ENCODE data around the gene EHMT1. TPM values are rescaled to one million over a fixed set of nuclear protein-coding genes. Genes with fewer than 3 reads are reported as not detected.

The EHMT1 gene
- total and polyA plus RNA-seq, 10 of the 15 experiments (the other 5 are each of a cell fraction or from before 2014, with no cell fraction given), result 2.9 to 100 (median 48.1) TPM

DNA sequence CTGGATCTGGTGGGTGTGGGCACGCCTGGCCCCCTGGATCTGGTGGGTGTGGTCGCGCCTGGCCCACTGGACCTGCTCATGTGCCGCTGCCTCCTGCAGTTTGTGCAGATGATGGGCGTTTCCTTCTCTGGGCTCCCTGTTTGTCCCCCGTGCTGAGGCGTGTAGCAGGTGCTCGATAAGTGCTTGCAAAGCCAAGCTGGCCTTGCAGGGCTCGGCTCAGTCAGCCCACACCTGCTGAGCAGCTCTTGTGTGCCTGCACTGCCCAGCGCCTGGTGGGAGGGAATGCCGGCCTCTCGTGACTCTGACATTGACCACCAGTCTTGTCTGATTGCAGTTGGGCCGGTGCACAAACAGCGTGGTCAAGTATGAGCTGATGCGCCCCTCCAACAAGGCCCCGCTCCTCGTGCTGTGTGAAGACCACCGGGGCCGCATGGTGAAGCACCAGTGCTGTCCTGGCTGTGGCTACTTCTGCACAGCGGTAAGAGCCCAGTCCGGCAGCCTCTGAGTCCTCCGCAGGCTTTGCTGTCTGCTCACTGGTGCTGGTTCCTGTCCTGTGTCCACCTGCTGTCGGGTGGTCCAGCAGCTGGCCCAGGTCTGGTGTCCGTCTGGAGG lies 156.1 kb downstream of the EHMT1 start:
- no TSS peak for BruUV-seq (replicated peaks)

DNA sequence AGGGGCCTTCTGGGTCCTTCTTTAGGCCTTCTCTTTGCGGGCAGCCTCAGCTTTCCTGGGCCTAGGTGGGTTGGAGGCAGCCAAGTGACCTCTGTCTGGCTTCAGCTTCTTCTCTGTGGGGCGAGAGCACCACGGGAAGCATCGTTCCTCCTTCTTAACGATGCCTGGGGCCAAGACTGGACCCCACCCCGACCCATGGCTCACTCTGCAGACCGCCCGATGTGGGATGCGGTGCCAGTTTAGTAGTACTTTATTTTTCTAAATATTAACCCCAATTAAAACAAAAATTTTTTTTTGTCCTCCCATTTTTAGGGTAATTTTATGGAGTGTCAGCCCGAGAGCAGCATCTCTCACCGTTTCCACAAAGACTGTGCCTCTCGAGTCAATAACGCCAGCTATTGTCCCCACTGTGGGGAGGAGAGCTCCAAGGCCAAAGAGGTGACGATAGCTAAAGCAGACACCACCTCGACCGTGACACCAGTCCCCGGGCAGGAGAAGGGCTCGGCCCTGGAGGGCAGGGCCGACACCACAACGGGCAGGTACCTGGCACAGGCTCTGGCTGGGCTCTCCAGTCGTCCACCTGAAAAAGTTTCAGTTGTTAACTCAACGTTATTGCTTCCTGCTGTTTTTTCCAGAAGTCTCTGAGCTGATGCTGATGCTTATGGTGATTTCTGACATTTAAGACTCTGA lies 157.6 kb downstream of the EHMT1 start:
- ChIA-PET CTCF (no interaction called here), RAD21 (ENCODE audit: unreplicated experiment) (interaction anchor here (1.0 to 1.2 kb wide), 3 partner anchors 16 to 105 kb away, joined by 3 read pairs; no protein-coding TSS in a partner anchor), SMC1A (ENCODE audit: uncharacterized antibody, unreplicated experiment) (interaction anchor here (0.8 kb wide), 1 partner anchor 13 kb away, joined by 4 read pairs; no protein-coding TSS in a partner anchor), POLR2A (no interaction called here)
- no peaks in the 10 kb centered on the region for H3K79me2 ChIP-seq (ENCODE audit: control insufficient read depth, insufficient read depth, low read length)
- H3K27me3 ChIP-seq (replicated peaks in 1 of 2; ENCODE audit: control insufficient read depth in 2 of 2, insufficient read depth in 2 of 2, low read length in 1 of 2), result no peaks in the 10 kb centered on the region
- TF ChIP-seq TBL1XR1 (IDR thresholded peaks at IDR 0.05; ENCODE audit: low read depth, low read length) (no peak), TCF12 (IDR thresholded peaks at IDR 0.05; ENCODE audit: low read depth, low read length) (no peak), POLR2A (IDR thresholded peaks at IDR 0.05; ENCODE audit: low read depth, low read length) (0 out of 2 replicates have a peak, but pooled peaks have one; percentile 15), NFYA (IDR thresholded peaks at IDR 0.05; ENCODE audit: borderline replicate concordance, low read depth, low read length) (no peak), DPF2 (IDR thresholded peaks at IDR 0.05) (no peak), TAF1 (IDR thresholded peaks at IDR 0.05; ENCODE audit: borderline replicate concordance, low read depth, low read length) (no peak)
- H3K4me2 ChIP-seq (ENCODE audit: control insufficient read depth, insufficient read depth), result no peak overlapping the region
- ATAC-seq, result no peak
- peaks cover 27 to 48% of the 10 kb centered on the region in 2 experiments for H3K36me3 ChIP-seq (ENCODE audit: control insufficient read depth in 2 of 2, insufficient read depth in 2 of 2, low read length in 1 of 2)
- H3K9me3 ChIP-seq (replicated peaks; ENCODE audit: control insufficient read depth, insufficient read depth, low read length), result no peaks in the 10 kb centered on the region
- no peaks in the 10 kb centered on the region for H4K20me1 ChIP-seq (ENCODE audit: control insufficient read depth, insufficient read depth)
- WGBS (ENCODE audit: insufficient coverage, insufficient replicate concordance, low lambda C conversion rate, missing lambda C conversion rate), result 89% methylated on average over 22 of the region's 22 CpGs
- H2AFZ ChIP-seq (ENCODE audit: control insufficient read depth, low read depth, low read length), result no peak overlapping the region
- no peak overlapping the region for H3K4me3 ChIP-seq
- in situ Hi-C loops (cut with MboI) (no loop called here), intact Hi-C loops (cut with micrococcal nuclease; ENCODE audit: unreplicated experiment) (no loop called here)
- no peaks in the 10 kb centered on the region for H3K4me1 ChIP-seq (ENCODE audit: control insufficient read depth, insufficient read depth, low read length)
- no peak for DNase-seq (ENCODE audit: low read depth, low spot score)
- no peak overlapping the region for H3K9ac ChIP-seq (ENCODE audit: control insufficient read depth, insufficient read depth, low read length)
- no peak overlapping the region for H3K27ac ChIP-seq (ENCODE audit: control insufficient read depth, insufficient read depth)
- no peak for FAIRE-seq
- BruUV-seq (replicated peaks), result no TSS peak

More for the DNA sequence above, 156.1 kb downstream of the EHMT1 start:
- no peak overlapping the region for H3K4me3 ChIP-seq
- DNase-seq (ENCODE audit: low read depth, low spot score), result no peak
- WGBS (ENCODE audit: insufficient coverage, insufficient replicate concordance, low lambda C conversion rate, missing lambda C conversion rate), result 93% methylated on average over 24 of the region's 24 CpGs
- no peak overlapping the region for H3K9ac ChIP-seq (ENCODE audit: control insufficient read depth, insufficient read depth, low read length)
- H3K9me3 ChIP-seq (replicated peaks; ENCODE audit: control insufficient read depth, insufficient read depth, low read length), result no peaks in the 10 kb centered on the region; the same call in 2 of the 3 replicates
- no peaks in the 10 kb centered on the region for H3K4me1 ChIP-seq (ENCODE audit: control insufficient read depth, insufficient read depth, low read length)
- no peak for FAIRE-seq
- in situ Hi-C loops (cut with MboI), result no loop called here
- ChIA-PET SMC1A (ENCODE audit: uncharacterized antibody, unreplicated experiment) (no interaction called here), CTCF (no interaction called here), POLR2A (no interaction called here), RAD21 (ENCODE audit: unreplicated experiment) (no interaction called here)
- no peaks in the 10 kb centered on the region for H3K27me3 ChIP-seq (replicated peaks in 1 of 2; ENCODE audit: control insufficient read depth in 2 of 2, insufficient read depth in 2 of 2, low read length in 1 of 2)
- ATAC-seq, result no peak
- TF ChIP-seq EGR1 (IDR thresholded peaks at IDR 0.05; ENCODE audit: borderline replicate concordance in 1 of 2, low read depth in 2 of 2, low read length in 2 of 2) (no peak), SMC3 (IDR thresholded peaks at IDR 0.05; ENCODE audit: borderline replicate concordance, low read length) (no peak), SREBF2 (IDR thresholded peaks at IDR 0.05; ENCODE audit: low read length) (no peak), KLF5 (IDR thresholded peaks at IDR 0.05; ENCODE audit: partially characterized antibody) (no peak), KDM1A (IDR thresholded peaks at IDR 0.05; ENCODE audit: borderline replicate concordance) (no peak), ZNF207 (IDR thresholded peaks at IDR 0.05; ENCODE audit: borderline replicate concordance) (no peak), TCF12 (IDR thresholded peaks at IDR 0.05; ENCODE audit: low read depth, low read length) (no peak), ZNF24 (IDR thresholded peaks at IDR 0.05) (no peak), TBL1XR1 (IDR thresholded peaks at IDR 0.05; ENCODE audit: low read depth, low read length) (no peak)
- no peak overlapping the region for H3K4me2 ChIP-seq (ENCODE audit: control insufficient read depth, insufficient read depth)
- H3K36me3 ChIP-seq (ENCODE audit: control insufficient read depth in 2 of 2, insufficient read depth in 2 of 2, low read length in 1 of 2), result peaks cover 26 to 51% of the 10 kb centered on the region in 2 experiments
- no peak overlapping the region for H3K27ac ChIP-seq (ENCODE audit: control insufficient read depth, insufficient read depth)
- H4K20me1 ChIP-seq (ENCODE audit: control insufficient read depth, insufficient read depth), result no peaks in the 10 kb centered on the region
- H3K79me2 ChIP-seq (ENCODE audit: control insufficient read depth, insufficient read depth, low read length), result no peaks in the 10 kb centered on the region
- H2AFZ ChIP-seq (ENCODE audit: control insufficient read depth, low read depth, low read length), result no peak overlapping the region
- intact Hi-C loops (cut with micrococcal nuclease; ENCODE audit: unreplicated experiment), result no loop called here

Measured in GM12878 (cell line).